ENCODE results near the gene CRY1. TPM values are rescaled to one million over a fixed set of nuclear protein-coding genes. Genes with fewer than 3 reads are reported as not detected.

CRY1 gene
- total and polyA plus RNA-seq, 9 of the 15 experiments (the other 6 are each of a cell fraction or from before 2014, with no cell fraction given) = 8.7 to 33.3 (median 25.2) TPM

DNA sequence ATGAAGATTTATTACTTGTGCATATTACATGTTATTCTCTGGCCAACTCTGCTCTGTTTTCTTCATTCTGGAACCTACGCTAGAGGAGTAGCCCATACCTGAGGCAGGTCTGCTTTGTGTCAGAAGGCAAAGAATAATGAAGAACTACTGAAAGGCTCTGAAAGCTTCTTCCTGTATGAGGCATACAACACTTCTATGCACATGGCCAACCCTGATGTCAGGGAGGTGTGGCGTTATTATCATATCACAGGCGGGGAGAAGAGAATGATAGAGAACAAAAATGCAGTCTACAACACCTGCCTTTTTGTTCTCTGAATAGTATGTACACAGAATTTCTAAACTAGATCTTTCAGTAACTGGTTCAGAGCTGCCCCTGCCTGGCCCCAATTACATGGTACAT, 32.5 kb upstream of the CRY1 start (continued):
- TF ChIP-seq GTF2F1 (IDR thresholded peaks at IDR 0.05; ENCODE audit: low read depth, low read length) = no peak
- no peak for TF ChIP-seq ZNF639 (CRISPR knock-in tag; conservative IDR thresholded peaks at IDR 0.05 in 1 of 2, IDR thresholded peaks at IDR 0.05 in 1 of 2)
- no peak for TF ChIP-seq NCOR1 (IDR thresholded peaks at IDR 0.05)

- no peak overlapping the region for H3K4me2 ChIP-seq (ENCODE audit: insufficient read depth, low read length)
- H3K27me3 ChIP-seq (ENCODE audit: control insufficient read depth in 2 of 2, insufficient read depth in 2 of 2, low read length in 2 of 2) = peaks cover 10 to 12% of the 10 kb centered on the region in 2 experiments; a peak in 4 of 5 replicates
- POLR2A ChIA-PET = no interaction called here
- H3K79me2 ChIP-seq (ENCODE audit: control insufficient read depth, insufficient read depth, low read length) = no peaks in the 10 kb centered on the region
- no peaks in the 10 kb centered on the region for H3K9me1 ChIP-seq (ENCODE audit: control insufficient read depth, insufficient read depth, low read length)
- in situ Hi-C loops (cut with MboI) = no loop called here
- no peaks in the 10 kb centered on the region for H3K4me1 ChIP-seq (replicated peaks in 1 of 2; ENCODE audit: control insufficient read depth in 2 of 2, insufficient read depth in 2 of 2, low read length in 2 of 2)
- H3K27ac ChIP-seq (ENCODE audit: extremely low read depth, low read depth, low read length) = no peak overlapping the region
- H3K9ac ChIP-seq (ENCODE audit: insufficient read depth in 1 of 2, low read depth in 2 of 2, low read length in 2 of 2) = no peak overlapping the region
- CTCF ChIA-PET (ENCODE audit: low intra/inter-chr PET ratio) = no interaction called here
- WGBS (ENCODE audit: insufficient coverage, low coverage, missing lambda C conversion rate) = 0% methylated on average over 3 of the region's 3 CpGs
- ATAC-seq (no peak), FAIRE-seq (no peak), DNase-seq (ENCODE audit: extremely low read depth in 1 of 4, low spot score in 3 of 4) (no peak)
- TF ChIP-seq, protein P1, sequence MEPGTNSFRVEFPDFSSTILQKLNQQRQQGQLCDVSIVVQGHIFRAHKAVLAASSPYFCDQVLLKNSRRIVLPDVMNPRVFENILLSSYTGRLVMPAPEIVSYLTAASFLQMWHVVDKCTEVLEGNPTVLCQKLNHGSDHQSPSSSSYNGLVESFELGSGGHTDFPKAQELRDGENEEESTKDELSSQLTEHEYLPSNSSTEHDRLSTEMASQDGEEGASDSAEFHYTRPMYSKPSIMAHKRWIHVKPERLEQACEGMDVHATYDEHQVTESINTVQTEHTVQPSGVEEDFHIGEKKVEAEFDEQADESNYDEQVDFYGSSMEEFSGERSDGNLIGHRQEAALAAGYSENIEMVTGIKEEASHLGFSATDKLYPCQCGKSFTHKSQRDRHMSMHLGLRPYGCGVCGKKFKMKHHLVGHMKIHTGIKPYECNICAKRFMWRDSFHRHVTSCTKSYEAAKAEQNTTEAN (CRISPR knock-in tag; IDR thresholded peaks at IDR 0.05) = no peak
- TF ChIP-seq, protein P2, sequence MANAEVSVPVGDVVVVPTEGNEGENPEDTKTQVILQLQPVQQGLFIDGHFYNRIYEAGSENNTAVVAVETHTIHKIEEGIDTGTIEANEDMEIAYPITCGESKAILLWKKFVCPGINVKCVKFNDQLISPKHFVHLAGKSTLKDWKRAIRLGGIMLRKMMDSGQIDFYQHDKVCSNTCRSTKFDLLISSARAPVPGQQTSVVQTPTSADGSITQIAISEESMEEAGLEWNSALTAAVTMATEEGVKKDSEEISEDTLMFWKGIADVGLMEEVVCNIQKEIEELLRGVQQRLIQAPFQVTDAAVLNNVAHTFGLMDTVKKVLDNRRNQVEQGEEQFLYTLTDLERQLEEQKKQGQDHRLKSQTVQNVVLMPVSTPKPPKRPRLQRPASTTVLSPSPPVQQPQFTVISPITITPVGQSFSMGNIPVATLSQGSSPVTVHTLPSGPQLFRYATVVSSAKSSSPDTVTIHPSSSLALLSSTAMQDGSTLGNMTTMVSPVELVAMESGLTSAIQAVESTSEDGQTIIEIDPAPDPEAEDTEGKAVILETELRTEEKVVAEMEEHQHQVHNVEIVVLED (CRISPR knock-in tag; IDR thresholded peaks at IDR 0.05) = no peak
- TF ChIP-seq, protein P3, sequence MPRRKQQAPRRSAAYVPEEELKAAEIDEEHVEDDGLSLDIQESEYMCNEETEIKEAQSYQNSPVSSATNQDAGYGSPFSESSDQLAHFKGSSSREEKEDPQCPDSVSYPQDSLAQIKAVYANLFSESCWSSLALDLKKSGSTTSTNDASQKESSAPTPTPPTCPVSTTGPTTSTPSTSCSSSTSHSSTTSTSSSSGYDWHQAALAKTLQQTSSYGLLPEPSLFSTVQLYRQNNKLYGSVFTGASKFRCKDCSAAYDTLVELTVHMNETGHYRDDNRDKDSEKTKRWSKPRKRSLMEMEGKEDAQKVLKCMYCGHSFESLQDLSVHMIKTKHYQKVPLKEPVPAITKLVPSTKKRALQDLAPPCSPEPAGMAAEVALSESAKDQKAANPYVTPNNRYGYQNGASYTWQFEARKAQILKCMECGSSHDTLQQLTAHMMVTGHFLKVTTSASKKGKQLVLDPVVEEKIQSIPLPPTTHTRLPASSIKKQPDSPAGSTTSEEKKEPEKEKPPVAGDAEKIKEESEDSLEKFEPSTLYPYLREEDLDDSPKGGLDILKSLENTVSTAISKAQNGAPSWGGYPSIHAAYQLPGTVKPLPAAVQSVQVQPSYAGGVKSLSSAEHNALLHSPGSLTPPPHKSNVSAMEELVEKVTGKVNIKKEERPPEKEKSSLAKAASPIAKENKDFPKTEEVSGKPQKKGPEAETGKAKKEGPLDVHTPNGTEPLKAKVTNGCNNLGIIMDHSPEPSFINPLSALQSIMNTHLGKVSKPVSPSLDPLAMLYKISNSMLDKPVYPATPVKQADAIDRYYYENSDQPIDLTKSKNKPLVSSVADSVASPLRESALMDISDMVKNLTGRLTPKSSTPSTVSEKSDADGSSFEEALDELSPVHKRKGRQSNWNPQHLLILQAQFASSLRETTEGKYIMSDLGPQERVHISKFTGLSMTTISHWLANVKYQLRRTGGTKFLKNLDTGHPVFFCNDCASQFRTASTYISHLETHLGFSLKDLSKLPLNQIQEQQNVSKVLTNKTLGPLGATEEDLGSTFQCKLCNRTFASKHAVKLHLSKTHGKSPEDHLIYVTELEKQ (CRISPR knock-in tag; IDR thresholded peaks at IDR 0.05) = no peak
- TF ChIP-seq YY1 (IDR thresholded peaks at IDR 0.05; ENCODE audit: borderline replicate concordance in 1 of 3, control insufficient read depth in 1 of 3, extremely low read depth in 1 of 3, insufficient read depth in 3 of 3, insufficient read length in 1 of 3, insufficient replicate concordance in 2 of 3, low read depth in 1 of 3, low read length in 2 of 3) = no peak
- H3K36me3 ChIP-seq (ENCODE audit: control insufficient read depth, insufficient read depth, low read length) = no peaks in the 10 kb centered on the region
- H3K4me3 ChIP-seq = no peak overlapping the region
- H3K9me3 ChIP-seq (replicated peaks; ENCODE audit: control insufficient read depth, insufficient read depth, low read depth, low read length) = no peaks in the 10 kb centered on the region
- no TSS peak for BruUV-seq (replicated peaks)
- no peaks in the 10 kb centered on the region; the same call in 1 of the 2 replicates for H4K20me1 ChIP-seq (replicated peaks; ENCODE audit: control insufficient read depth, insufficient read depth, low read length)
- H2AFZ ChIP-seq (ENCODE audit: low read depth, low read length) = no peak overlapping the region
- intact Hi-C loops (cut with micrococcal nuclease) = no loop called here
These were observed 29.2 kb upstream of the CRY1 start for GRCh38 chr12:107122452-107122958.

Measured in K562 (cell line).